Measurements from ENCODE around the gene ATP10B. TPM values are rescaled to one million over a fixed set of nuclear protein-coding genes. Genes with fewer than 3 reads are reported as not detected.

The ATP10B gene
- total and polyA plus RNA-seq, 12 donors, result 0.03 to 0.35 (median 0.13) TPM; not detected in 4

DNA sequence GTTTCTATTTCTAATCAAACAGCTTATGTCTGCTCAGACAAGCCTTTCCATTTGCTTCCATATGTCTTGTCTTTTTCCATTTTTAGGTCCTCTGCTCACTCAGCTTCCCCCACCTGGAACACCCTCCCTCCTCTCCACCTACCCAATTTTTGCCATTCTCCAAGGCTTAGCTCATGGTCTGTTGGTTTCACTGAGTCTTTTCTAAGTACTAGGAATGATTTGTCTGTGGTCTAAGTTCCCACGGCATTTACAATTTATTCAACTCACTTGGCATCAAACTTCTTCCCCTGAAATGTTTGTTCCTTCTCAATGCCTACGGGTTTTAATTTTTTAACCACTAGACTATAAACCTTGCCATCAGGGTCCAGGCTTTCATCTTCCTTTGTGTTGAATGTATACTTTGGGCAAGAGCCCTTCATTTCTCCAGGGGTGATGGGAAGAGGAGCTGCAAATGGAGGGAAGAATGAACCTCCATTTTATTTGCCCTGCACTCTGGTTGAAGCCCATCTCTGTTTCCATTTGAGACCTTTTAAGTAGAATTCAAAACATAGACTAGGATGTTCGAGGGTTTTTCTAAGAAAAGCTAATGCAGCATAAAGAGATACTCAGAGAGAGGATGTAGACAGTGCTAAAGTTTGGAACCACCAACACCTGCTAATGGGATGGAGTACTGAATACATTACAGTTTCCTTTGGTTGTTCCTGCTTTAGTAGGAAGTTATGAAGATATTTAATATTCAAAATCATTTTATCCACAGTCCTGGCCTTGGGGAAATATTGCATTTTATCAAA is 326.3 kb downstream of the ATP10B start:
- intact Hi-C loops (cut with DNase I), result no loop called here
- Histone ChIP-seq H3K27me3 (no peaks in the 10 kb centered on the region), H3K36me3 (replicated peaks in 1 of 2) (no peaks in the 10 kb centered on the region), H3K4me3 (no peak overlapping the region), H3K4me1 (replicated peaks in 1 of 2) (no peaks in the 10 kb centered on the region), H3K27ac (no peak overlapping the region), H3K9me3 (replicated peaks in 1 of 3) (no peaks in the 10 kb centered on the region)
- TF ChIP-seq, protein P1, sequence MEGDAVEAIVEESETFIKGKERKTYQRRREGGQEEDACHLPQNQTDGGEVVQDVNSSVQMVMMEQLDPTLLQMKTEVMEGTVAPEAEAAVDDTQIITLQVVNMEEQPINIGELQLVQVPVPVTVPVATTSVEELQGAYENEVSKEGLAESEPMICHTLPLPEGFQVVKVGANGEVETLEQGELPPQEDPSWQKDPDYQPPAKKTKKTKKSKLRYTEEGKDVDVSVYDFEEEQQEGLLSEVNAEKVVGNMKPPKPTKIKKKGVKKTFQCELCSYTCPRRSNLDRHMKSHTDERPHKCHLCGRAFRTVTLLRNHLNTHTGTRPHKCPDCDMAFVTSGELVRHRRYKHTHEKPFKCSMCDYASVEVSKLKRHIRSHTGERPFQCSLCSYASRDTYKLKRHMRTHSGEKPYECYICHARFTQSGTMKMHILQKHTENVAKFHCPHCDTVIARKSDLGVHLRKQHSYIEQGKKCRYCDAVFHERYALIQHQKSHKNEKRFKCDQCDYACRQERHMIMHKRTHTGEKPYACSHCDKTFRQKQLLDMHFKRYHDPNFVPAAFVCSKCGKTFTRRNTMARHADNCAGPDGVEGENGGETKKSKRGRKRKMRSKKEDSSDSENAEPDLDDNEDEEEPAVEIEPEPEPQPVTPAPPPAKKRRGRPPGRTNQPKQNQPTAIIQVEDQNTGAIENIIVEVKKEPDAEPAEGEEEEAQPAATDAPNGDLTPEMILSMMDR (IDR thresholded peaks at IDR 0.05), result no peak
- TF ChIP-seq POLR2A (IDR thresholded peaks at IDR 0.05), result no peak
- no peak for DNase-seq
- 69 to 78% (median 72%) methylated on average over 3 of the region's 3 CpGs for WGBS, 4 donors

DNA sequence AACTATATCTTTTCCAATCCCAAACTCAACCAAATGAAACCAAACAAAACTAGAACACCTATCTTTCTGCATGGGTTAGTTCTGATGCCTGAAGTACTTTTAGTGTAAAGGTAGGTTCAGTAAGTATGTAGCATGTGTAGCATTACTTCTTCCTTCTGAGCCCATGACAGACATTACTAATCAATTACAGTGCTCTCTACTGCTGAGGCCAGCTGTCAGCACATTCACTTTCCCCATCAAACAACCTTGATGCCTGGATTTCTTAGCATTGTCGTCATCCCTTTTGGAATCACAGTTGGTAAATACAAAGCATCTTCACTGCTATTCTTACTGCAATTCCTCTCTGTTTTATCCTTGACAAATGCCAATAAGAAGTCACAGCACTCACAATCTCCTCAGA is 327.2 kb downstream of the ATP10B start:
- Histone ChIP-seq H3K4me3 (no peak overlapping the region), H3K27me3 (no peaks in the 10 kb centered on the region), H3K4me1 (replicated peaks in 1 of 2) (no peaks in the 10 kb centered on the region), H3K27ac (no peak overlapping the region), H3K9me3 (replicated peaks in 1 of 3) (no peaks in the 10 kb centered on the region), H3K36me3 (replicated peaks in 1 of 2) (no peaks in the 10 kb centered on the region)
- no peak for DNase-seq
- TF ChIP-seq POLR2A (IDR thresholded peaks at IDR 0.05), result no peak
- TF ChIP-seq, protein P1 (IDR thresholded peaks at IDR 0.05), result no peak
- intact Hi-C loops (cut with DNase I), result no loop called here
- WGBS, 4 donors, result 56 to 63% (median 59%) methylated on average over 1 of the region's 1 CpG

DNA sequence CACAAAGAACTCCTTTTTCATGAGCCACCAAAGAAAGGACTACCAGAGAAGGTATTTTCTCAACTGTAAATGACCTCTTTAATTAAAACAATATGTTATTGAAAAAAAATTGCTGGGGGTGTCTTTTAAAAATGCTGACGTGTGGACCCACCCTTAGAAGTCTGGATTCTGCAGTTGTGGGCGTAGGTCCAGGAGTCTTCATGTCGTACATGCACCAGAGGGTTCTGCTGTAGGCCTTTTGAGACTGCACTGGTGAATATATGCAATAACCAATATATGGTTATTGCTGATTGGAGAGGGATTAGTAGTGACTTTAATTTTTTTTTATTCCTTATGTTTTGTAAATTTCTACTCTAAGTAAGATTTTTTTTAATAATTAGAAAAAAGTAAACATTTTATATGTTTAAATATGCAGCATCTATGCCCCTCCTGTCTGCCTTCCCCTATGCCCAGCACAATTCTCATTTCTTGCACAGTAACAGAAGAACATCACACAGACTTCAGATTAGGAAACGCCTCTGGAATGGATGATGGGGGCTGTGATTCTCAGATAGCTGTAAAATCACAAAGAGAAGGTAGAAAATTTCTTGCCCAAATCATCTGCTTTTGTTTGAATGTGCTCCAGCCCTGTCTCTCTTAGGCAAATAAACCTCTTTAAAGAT is 328.4 kb downstream of the ATP10B start:
- intact Hi-C loops (cut with DNase I), result no loop called here
- Histone ChIP-seq H3K27ac (no peak overlapping the region), H3K4me1 (replicated peaks in 1 of 2) (no peaks in the 10 kb centered on the region), H3K27me3 (no peaks in the 10 kb centered on the region), H3K36me3 (replicated peaks in 1 of 2) (no peaks in the 10 kb centered on the region), H3K4me3 (no peak overlapping the region), H3K9me3 (replicated peaks in 1 of 3) (no peaks in the 10 kb centered on the region)
- DNase-seq, result no peak
- WGBS, 4 donors, result 66 to 75% (median 70%) methylated on average over 4 of the region's 4 CpGs
- no peak for TF ChIP-seq POLR2A (IDR thresholded peaks at IDR 0.05)
- TF ChIP-seq, protein P1 (IDR thresholded peaks at IDR 0.05), result no peak

DNA sequence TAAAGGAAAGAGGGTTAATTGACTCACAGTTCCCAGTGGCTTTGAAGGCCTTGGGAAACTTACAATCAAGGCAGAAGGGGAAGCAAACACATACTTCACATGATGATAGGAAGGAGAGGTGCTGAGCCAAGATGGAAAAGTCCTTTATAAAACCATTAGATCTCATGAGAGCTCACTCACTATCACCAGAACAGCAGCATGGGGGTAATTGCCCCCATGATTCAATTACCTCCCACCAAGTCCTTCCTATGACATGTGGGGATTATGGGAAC is 330.7 kb downstream of the ATP10B start:
- no peaks in the 10 kb centered on the region for H3K4me1 ChIP-seq (replicated peaks in 1 of 2)
- DNase-seq, result no peak
- no peak overlapping the region for H3K4me3 ChIP-seq
- intact Hi-C loops (cut with DNase I), result no loop called here
- no peaks in the 10 kb centered on the region for H3K36me3 ChIP-seq (replicated peaks in 1 of 2)
- no peak overlapping the region for H3K27ac ChIP-seq
- TF ChIP-seq, protein P1 (IDR thresholded peaks at IDR 0.05), result no peak
- TF ChIP-seq POLR2A (IDR thresholded peaks at IDR 0.05), result no peak
- no peaks in the 10 kb centered on the region for H3K27me3 ChIP-seq
- no peaks in the 10 kb centered on the region for H3K9me3 ChIP-seq (replicated peaks in 1 of 3)

Data from adrenal gland (tissue), 12 donors.